ENCODE measurements around the gene ZNF438.
"Not testable (repeated sequence)": the region's sequence is repeated elsewhere in the genome, so short reads cannot be mapped to it uniquely, and the experiment has no call there.

Gene ZNF438

DNA sequence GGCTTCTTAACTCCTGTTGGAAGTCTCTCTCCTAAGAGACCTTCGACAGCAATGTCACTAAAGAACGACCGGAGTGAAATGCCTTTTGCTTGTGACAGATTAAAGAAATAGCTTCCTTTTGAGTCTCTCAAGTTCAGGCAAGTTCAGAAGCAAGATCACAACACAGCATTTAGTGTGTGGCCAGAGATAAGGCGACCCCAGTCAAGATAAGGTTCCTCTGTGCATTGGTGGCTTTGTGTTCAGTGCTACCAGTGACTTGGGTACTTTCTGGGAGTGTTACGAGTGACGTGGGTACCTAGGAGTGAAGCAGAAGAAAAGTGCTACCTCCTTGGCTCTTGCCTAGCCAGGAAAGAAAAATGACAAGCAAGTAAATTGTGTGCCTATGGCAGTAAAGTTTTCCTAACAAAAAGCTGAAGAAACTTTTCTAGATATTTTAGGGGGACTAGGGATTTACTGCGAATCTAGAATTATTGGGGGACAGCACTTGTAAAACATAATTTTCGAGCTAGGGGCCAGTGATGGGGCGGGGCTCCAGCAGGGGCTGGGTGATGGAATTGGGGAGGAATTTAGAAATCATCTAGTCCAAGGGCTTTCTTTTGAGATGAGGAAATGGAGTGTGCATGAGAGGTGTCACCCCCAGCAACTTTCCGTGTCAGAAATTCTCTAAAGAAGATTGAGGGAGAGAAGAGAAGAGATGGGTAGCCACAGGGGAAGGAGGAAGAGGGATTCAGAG lies 210.2 kb downstream of the ZNF438 start:
- DNase-seq, result no peak

GRCh38 chr10:30820261-30820991 lies 211.2 kb downstream of the ZNF438 start:
- no peak for DNase-seq

GRCh38 chr10:30819341-30820181 lies 212.1 kb downstream of the ZNF438 start:
- DNase-seq, result no peak

GRCh38 chr10:30818854-30819253 lies 212.8 kb downstream of the ZNF438 start:
- no peak for DNase-seq

- no peak for DNase-seq
Measured at GRCh38 chr10:30818010-30818660, 213.5 kb downstream of the ZNF438 start.

- DNase-seq, result no peak
Measured at GRCh38 chr10:30817541-30817940, 214.1 kb downstream of the ZNF438 start.

- DNase-seq, result no peak
Measured at GRCh38 chr10:30816820-30817171, 214.9 kb downstream of the ZNF438 start.

DNA sequence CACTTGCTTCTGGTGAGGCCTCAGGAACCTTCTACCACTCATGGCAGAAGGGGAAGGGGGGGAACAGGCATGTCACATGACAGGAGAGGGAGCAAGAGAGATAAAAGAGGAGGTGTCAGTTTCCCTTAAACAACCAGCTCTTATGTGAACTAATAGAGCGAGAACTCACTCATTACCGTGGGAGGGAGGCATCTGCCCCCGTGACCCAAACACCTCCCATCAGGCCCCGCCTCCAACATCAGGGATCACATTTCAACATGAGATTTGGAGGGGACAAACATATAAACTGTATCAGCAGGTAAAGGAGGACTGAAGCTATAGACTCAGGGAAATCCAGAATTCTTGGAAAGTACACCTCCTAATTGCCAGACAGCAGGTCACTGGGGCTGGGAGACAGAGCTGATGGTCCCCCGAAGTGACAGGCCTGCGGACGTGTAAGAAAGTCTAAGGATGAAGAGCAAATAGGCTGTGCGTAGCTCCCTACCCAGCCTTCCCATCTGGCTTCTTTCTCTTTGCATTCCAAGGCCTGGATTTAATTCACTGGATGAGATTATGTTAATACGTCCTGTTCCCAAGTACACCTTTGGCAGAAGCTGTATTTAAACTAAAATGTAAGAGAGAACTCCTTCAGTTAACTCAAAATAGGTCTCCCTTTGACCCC lies 215.4 kb downstream of the ZNF438 start:
- no peak for DNase-seq

- DNase-seq, result no peak
Measured at GRCh38 chr10:30813872-30814481, 217.7 kb downstream of the ZNF438 start.

DNA sequence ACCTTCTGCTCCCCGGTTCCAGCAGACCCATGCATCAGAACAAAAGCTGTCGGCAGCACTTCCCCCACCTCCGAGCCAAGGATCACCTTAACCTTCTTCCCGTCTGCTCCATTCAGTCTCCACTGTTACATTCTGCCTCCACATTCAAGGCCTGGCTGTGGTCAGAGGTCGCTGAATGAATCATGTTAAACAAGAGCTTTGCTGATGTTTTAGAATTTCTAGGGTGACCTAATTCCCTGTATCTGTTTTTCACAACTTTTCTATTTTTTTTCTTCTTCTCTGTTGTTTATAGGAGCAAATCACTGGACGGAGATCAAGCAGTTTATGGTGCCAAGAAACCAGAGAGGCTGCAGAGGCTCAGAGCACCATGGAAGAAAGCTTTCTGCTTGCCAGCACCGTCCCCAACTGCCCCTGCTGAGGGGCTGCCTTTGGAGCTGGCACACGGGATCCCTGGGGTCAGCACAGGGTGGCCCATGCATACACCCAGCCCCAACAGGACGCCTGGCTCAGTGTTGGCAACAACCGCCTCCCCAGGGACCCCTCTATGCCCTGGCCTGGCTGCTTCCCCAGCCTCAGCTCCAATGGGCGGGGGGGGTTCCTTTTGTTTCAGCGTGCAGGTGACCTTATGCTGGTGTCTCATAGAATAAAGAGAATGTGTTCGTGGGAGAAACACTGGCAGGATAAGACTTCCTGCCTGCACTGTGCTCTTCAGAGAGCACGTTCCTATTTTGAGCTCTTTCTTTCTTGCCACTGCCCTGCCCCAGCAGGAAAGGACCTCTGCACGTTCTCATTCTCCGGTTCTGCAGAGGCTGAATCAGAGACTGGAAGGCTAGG lies 219.4 kb downstream of the ZNF438 start:
- no peak for DNase-seq

DNA sequence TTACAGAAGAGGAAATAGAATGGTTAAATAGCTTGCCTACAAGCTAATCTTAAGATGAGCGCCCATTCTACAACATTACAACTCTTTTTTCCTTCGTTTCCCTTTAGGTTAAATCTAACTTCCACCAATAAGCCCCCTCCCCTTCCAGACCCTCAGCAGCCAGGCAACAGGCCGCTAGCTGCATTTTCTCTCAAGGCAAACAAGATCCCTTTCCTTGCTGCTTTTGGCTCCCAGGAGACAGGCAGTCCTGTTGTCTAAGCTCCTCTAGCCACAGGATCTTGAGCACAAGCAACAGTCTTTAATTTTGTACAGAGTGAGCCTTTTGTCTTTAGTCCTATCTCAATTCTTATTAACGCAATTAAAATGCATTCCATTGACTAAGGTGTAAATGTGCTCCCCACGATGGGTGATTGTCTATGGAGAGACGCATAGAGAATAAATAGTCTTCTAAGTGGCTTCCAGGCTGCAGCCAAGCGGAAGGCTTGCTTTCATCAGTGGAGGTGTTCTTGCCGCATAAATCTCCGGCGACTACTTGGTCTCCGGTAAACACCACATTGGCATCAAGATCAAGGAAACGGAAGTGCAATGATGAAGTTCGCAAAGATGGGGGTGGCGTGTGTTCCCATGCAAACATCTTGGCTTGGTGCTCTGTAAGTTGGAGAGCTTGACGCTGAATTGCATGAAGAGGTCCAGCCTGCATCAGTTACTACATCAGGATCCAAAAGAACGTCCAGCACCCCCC lies 220.2 kb downstream of the ZNF438 start:
- no peak for DNase-seq

- DNase-seq, result no peak
Measured at GRCh38 chr10:30810416-30810815, 221.2 kb downstream of the ZNF438 start.

- no peak for DNase-seq
Measured at GRCh38 chr10:30806850-30807249, 224.8 kb downstream of the ZNF438 start.

- no peak for DNase-seq
Measured at GRCh38 chr10:30805061-30805460, 226.6 kb downstream of the ZNF438 start.

- DNase-seq, result no peak
Measured at GRCh38 chr10:30804478-30805055, 227.1 kb downstream of the ZNF438 start.

GRCh38 chr10:30803892-30804322 lies 227.8 kb downstream of the ZNF438 start:
- DNase-seq, result no peak

DNA sequence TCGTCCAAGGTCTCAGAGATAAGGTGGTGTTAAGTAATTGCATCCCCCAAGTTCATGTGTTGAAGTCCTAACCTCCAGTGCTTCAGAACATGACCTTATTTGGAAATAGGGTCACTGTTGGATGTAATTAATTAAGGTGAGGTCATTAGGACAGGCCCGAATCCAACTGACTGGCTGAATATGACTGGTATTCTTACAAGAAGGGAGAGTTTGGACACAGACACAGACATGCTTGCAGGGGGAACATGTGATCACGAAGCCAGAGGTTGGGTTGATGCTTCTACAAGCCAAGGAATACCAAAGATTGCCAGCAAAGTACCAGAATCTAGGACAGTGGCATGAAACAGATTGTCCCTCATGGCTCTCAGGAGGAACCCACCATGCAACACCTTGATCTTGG lies 228.6 kb downstream of the ZNF438 start:
- no peak for DNase-seq

DNA sequence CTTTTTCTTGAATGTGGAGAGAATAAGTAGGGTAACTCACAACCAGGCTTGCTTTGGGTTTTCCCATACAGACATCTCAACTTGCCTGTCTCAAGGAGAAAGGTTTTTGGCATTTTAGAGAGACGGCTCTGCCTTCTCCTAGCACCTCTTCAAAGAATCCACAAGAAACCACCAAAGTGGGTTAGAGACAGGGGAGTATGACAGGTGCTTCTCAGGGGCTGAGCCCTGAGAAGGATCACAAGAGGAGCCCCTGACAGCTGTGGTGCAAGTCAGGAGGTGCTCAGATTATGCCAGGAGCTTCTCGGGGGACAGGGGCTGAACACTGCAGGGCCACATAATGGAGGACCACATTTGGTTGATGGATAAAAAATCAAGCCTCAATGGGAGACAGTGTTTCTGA lies 231.3 kb downstream of the ZNF438 start:
- no peak for DNase-seq

- no peak for DNase-seq
Measured at GRCh38 chr10:30798646-30799185, 232.9 kb downstream of the ZNF438 start.

DNA sequence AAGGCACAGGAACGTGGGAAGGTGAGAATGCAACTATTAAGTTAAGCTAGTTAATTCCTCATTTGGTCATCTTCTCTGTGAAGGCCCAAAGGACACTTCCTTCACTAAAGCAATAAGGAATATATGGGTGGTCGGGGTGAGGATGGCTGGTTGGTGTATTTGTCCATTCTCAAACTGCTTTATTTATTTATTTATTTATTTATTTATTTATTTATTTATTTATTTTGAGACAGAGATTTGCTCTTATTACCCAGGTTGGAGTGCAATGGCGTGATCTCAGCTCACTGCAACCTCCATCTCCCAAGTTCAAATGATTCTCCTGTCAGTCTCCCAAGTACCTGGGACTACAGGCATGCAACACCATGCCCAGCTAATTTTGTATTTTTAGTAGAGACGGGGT lies 236.6 kb downstream of the ZNF438 start:
- DNase-seq, result not testable (repeated sequence)

All from activated CD4-positive, alpha-beta T cell treated with anti-CD3 and anti-CD28 coated beads for 1 hour (primary cell).